Measurements from ENCODE around the gene PLEKHO2.
A peak's percentile ranks its signal among the peaks of the same experiment; 100 is the strongest.

The PLEKHO2 gene

GRCh38 chr15:64828985-64829384, 12.7 kb upstream of the PLEKHO2 start:
- no peak for DNase-seq

- DNase-seq: no peak
Measured at GRCh38 chr15:64833690-64834089, 8.0 kb upstream of the PLEKHO2 start.

- no peak for DNase-seq
Measured at GRCh38 chr15:64836023-64836536, 5.6 kb upstream of the PLEKHO2 start.

- no peak for DNase-seq
Measured at GRCh38 chr15:64837502-64837901, 4.2 kb upstream of the PLEKHO2 start.

- no peak for DNase-seq
Measured at GRCh38 chr15:64841060-64841343, 713 bp upstream of the PLEKHO2 start.

- no peak for DNase-seq
Measured at GRCh38 chr15:64842096-64842939, 603 bp downstream of the PLEKHO2 start.

GRCh38 chr15:64842986-64843561, 1.4 kb downstream of the PLEKHO2 start:
- no peak for DNase-seq

GRCh38 chr15:64843991-64844390, 2.3 kb downstream of the PLEKHO2 start:
- DNase-seq: no peak

GRCh38 chr15:64844576-64845145, 2.9 kb downstream of the PLEKHO2 start:
- DNase-seq: no peak

GRCh38 chr15:64845183-64845611, 3.5 kb downstream of the PLEKHO2 start:
- DNase-seq: no peak

GRCh38 chr15:64845831-64846595, 4.3 kb downstream of the PLEKHO2 start:
- DNase-seq: no peak

GRCh38 chr15:64847016-64847415, 5.3 kb downstream of the PLEKHO2 start:
- no peak for DNase-seq

- DNase-seq: no peak
Measured at GRCh38 chr15:64847448-64847847, 5.7 kb downstream of the PLEKHO2 start.

GRCh38 chr15:64847876-64848716, 6.4 kb downstream of the PLEKHO2 start:
- DNase-seq: no peak

GRCh38 chr15:64850778-64851502, 9.2 kb downstream of the PLEKHO2 start:
- no peak for DNase-seq

- no peak for DNase-seq
Measured at GRCh38 chr15:64851503-64851840, 9.8 kb downstream of the PLEKHO2 start.

- DNase-seq: no peak
Measured at GRCh38 chr15:64854041-64854440, 12.3 kb downstream of the PLEKHO2 start.

GRCh38 chr15:64854526-64854925, 12.8 kb downstream of the PLEKHO2 start:
- peak; percentile 43 for DNase-seq

GRCh38 chr15:64855205-64855975, 13.7 kb downstream of the PLEKHO2 start:
- DNase-seq: peak; percentile 70

GRCh38 chr15:64856429-64857145, 14.9 kb downstream of the PLEKHO2 start:
- DNase-seq: no peak
